Thyroid gland (tissue), 4 donors: Measurements from ENCODE around the gene LMNTD1. TPM values are rescaled to one million over a fixed set of nuclear protein-coding genes. Genes with fewer than 3 reads are reported as not detected.

ENCODE experiments used
- DNase-seq, 2 donors: peaks; one replicate each; pipeline ENCODE4 v3.0.0-alpha.2; 2019
- H3K27ac ChIP-seq, 3 donors: fragments of 200-600 bp; sonication (generic); 1 replicate in 2 of 3; 2 replicates in 1 of 3; pipeline ENCODE4 v1.5.1; 2016 to 2019; ENCODE audit warnings: mild to moderate bottlenecking in 1 of 3, moderate library complexity in 1 of 3
- H3K27me3 ChIP-seq: fragments of 200-600 bp; sonication (generic); one replicate; pipeline ENCODE4 v1.5.1; 2019
- H3K36me3 ChIP-seq, 2 donors: fragments of 200-600 bp; sonication (generic); one replicate each; pipeline ENCODE4 v1.5.1; 2016 to 2019
- H3K4me1 ChIP-seq, 2 donors: fragments of 200-600 bp; sonication (generic); one replicate each; pipeline ENCODE4 v1.5.1; 2017 to 2019
- H3K4me3 ChIP-seq, 3 donors: fragments of 200-600 bp; sonication (generic); replicated peaks in 1 of 3; 1 replicate in 2 of 3; 2 replicates in 1 of 3; pipeline ENCODE4 v1.5.1; 2016; ENCODE audit warnings: mild to moderate bottlenecking in 1 of 3
- H3K9me3 ChIP-seq: fragments of 200-600 bp; sonication (generic); one replicate; pipeline ENCODE4 v1.5.1; 2017
- CTCF ChIP-seq, 6 experiments: fragments of 200-600 bp in 3 of 6; fragments of 450-650 bp in 3 of 6; sonication (generic) in 3 of 6; IDR thresholded peaks; one replicate each; pipeline ENCODE4 v1.5.1; 2016 to 2019; ENCODE audit warnings: antibody characterized with exemption in 6 of 6, mild to moderate bottlenecking in 2 of 6, inconsistent platforms in 1 of 6, moderate library complexity in 1 of 6
- POLR2A ChIP-seq, 2 donors: fragments of 450-650 bp; IDR thresholded peaks; one replicate each; pipeline ENCODE4 v1.6.1; 2017; ENCODE audit warnings: antibody characterized with exemption in 2 of 2, mild to moderate bottlenecking in 2 of 2, moderate library complexity in 1 of 2
- WGBS, 2 donors: methylation state at CpG; one replicate each; pipeline ENCODE4 v1.1.5; 2017; 5-methylcytosine and 5-hydroxymethylcytosine counted together
- intact Hi-C: fragments of 100-400 bp; cut with DNase I; formaldehyde crosslinking; loops from one replicate; pipeline ENCODE4 v1.15.1; 2023
- total RNA-seq, 4 donors: library from RNA; depleted of rRNA; stranded (reverse); fragments of >200 nt; gene quantifications; one replicate each; pipeline ENCODE4 v1.2.3, GENCODE V29; 2016

Gene LMNTD1
- total RNA-seq, 4 donors from 2014 or later, result 0.27 to 2.3 (median 0.67) TPM; not detected in 1

- Histone ChIP-seq H3K4me3 (no peak overlapping the region), H3K9me3 (no peaks in the 10 kb centered on the region), H3K27ac (no peak overlapping the region), H3K36me3 (no peaks in the 10 kb centered on the region), H3K27me3 (no peaks in the 10 kb centered on the region), H3K4me1 (no peaks in the 10 kb centered on the region)
- TF ChIP-seq CTCF (IDR thresholded peaks at IDR 0.05) (no peak), POLR2A (IDR thresholded peaks at IDR 0.05) (no peak)
- WGBS, 2 donors, result 83 to 88% methylated on average over 2 of the region's 2 CpGs
- intact Hi-C loops, result no loop called here
- DNase-seq, result no peak
Measured at GRCh38 chr12:25546318-25546717, 6.8 kb downstream of the LMNTD1 start.

- no peak overlapping the region for H3K4me3 ChIP-seq
- TF ChIP-seq POLR2A (IDR thresholded peaks at IDR 0.05) (no peak), CTCF (IDR thresholded peaks at IDR 0.05) (no peak)
- no peak overlapping the region for H3K27ac ChIP-seq
- H3K36me3 ChIP-seq, result no peaks in the 10 kb centered on the region
- DNase-seq, result no peak
- no peaks in the 10 kb centered on the region for H3K27me3 ChIP-seq
- H3K4me1 ChIP-seq, result no peaks in the 10 kb centered on the region
- intact Hi-C loops, result no loop called here
- 84 to 91% methylated on average over 1 of the region's 1 CpG for WGBS, 2 donors
- no peaks in the 10 kb centered on the region for H3K9me3 ChIP-seq
Measured at GRCh38 chr12:25533150-25533549, 19.9 kb downstream of the LMNTD1 start.

GRCh38 chr12:25531502-25532052 is 21.5 kb downstream of the LMNTD1 start:
- no peaks in the 10 kb centered on the region for H3K36me3 ChIP-seq
- no peaks in the 10 kb centered on the region for H3K27me3 ChIP-seq
- H3K27ac ChIP-seq, result no peak overlapping the region
- H3K9me3 ChIP-seq, result no peaks in the 10 kb centered on the region
- intact Hi-C loops, result no loop called here
- no peak for DNase-seq
- 48 to 51% methylated on average over 2 of the region's 2 CpGs for WGBS, 2 donors
- H3K4me1 ChIP-seq, result peaks cover 0 to 4% of the 10 kb centered on the region in 2 donors
- TF ChIP-seq POLR2A (IDR thresholded peaks at IDR 0.05), result no peak
- no peak overlapping the region for H3K4me3 ChIP-seq

GRCh38 chr12:25529738-25530137 is 23.3 kb downstream of the LMNTD1 start:
- no peaks in the 10 kb centered on the region for H3K9me3 ChIP-seq
- DNase-seq, result no peak
- TF ChIP-seq POLR2A (IDR thresholded peaks at IDR 0.05), result no peak
- TF ChIP-seq CTCF (IDR thresholded peaks at IDR 0.05), result no peak
- no peaks in the 10 kb centered on the region for H3K36me3 ChIP-seq
- no peak overlapping the region for H3K27ac ChIP-seq
- intact Hi-C loops, result no loop called here
- peaks cover 5 to 11% of the 10 kb centered on the region in 2 donors for H3K4me1 ChIP-seq
- H3K27me3 ChIP-seq, result no peaks in the 10 kb centered on the region
- no peak overlapping the region for H3K4me3 ChIP-seq

- intact Hi-C loops, result no loop called here
- H3K4me1 ChIP-seq, result peaks cover 12 to 17% of the 10 kb centered on the region in 2 donors
Measured at GRCh38 chr12:25526778-25527177, 26.3 kb downstream of the LMNTD1 start.

More at GRCh38 chr12:25526778-25527177, 26.3 kb downstream of the LMNTD1 start:
- DNase-seq, result no peak
- Histone ChIP-seq H3K9me3 (no peaks in the 10 kb centered on the region), H3K36me3 (no peaks in the 10 kb centered on the region), H3K27me3 (no peaks in the 10 kb centered on the region), H3K27ac (peak overlapping the region in 2 of 3 donors; percentile 31 to 43), H3K4me3 (no peak overlapping the region)
- WGBS, 2 donors, result 23 to 52% methylated on average over 3 of the region's 3 CpGs
- no peak for TF ChIP-seq POLR2A (IDR thresholded peaks at IDR 0.05)
- no peak for TF ChIP-seq CTCF (IDR thresholded peaks at IDR 0.05)
